Activated naive CD4-positive, alpha-beta T cell treated with anti-CD3 and anti-CD28 coated beads, Interleukin-2, amount 50 U/mL, for 16 hours (primary cell): ENCODE measurements around the gene PRKCE.

Experiments
- DNase-seq: peaks from one replicate; pipeline ENCODE4 v3.0.0-alpha.2; 2020

Gene PRKCE

GRCh38 chr2:45634223-45634622 is 17.3 kb upstream of the PRKCE start:
- DNase-seq, result no peak

GRCh38 chr2:45636008-45636407 is 15.5 kb upstream of the PRKCE start:
- no peak for DNase-seq

- no peak for DNase-seq
Observed at GRCh38 chr2:45637440-45637839, 14.0 kb upstream of the PRKCE start.

DNA sequence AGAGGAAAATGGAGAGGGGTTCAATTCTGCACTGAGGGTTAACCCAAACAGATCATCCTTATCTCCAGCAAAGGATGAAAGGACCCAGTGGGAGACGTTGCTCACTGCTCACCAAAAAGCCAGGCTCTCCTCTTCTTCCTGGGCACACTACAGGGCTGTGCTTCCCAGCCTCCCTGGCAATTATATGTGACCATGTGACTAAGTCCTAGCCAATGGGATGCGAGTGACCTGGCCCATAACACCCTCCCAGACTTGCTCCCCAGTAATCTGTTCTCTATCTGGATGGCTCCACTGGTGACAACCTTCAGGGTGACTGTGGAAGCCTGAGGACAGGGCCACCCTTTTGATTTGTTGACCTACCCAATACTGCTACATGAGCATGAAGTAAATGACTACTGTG is 10.9 kb upstream of the PRKCE start:
- DNase-seq, result no peak

DNA sequence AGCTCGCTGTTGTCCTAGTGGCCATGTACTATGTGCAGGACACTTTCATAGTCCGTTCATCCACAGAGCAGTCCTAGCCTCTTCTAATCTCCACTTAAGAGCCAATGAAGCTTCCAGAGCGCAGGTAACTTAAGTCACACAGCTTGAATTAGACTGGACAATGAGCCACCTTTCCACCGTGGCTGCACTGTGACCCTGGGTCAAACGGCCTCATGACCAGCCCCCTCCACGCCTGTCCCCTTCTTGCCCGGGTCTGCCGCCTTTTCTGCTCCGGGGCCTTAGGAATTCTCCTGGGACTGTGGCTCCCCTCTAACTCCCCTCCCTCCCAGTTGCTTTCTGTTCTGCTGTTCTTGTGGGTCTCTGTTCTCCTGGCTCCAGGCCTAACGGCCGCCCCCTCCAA is 8.4 kb upstream of the PRKCE start:
- no peak for DNase-seq

DNA sequence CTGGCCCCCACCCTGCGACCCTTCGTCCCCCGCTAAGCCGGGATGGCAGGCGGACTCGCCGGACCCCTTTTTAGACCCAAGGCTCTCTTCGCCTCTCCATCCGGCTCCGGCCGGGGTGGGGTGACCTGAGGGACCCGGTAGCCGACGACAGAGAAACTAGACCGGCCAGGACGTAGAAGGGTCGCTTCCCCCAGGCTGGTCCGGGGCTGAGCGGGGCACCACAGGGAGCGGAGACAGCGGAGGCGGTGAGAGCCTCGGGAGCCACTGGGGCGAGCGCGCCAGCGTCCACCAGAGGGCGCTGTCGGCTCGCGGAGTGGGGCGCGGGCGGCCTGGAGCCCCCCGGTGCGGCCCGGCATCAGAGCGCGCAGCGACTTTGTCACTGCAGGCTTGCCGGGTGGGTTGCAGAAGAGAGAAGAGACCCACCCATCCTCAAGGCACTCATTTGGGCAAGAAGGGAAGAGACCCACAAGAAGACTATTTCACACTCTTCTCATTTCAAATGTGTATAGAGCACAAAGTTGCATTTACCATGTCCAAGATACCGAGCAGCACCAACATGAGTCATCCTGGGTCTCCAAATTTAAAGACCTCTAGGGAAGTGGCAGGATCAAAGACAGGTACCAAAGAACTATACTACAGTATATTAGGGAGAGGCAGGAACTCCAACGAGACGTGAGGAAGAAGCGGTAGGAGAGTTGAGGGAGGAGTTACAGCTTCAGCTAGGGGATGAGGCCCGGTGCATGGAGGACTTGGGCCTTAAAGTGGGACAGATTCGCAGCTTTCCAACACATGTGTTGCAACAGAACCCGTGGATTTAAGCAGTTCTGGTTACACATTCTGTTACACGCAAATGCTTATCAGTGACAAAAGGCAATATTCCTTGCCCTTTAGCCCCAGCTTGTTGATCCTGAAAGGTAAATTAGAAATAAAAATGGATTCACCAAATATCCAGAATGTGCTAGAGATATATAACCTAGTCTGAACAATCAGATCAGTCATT is 7.6 kb upstream of the PRKCE start:
- DNase-seq, result peak; percentile 75

DNA sequence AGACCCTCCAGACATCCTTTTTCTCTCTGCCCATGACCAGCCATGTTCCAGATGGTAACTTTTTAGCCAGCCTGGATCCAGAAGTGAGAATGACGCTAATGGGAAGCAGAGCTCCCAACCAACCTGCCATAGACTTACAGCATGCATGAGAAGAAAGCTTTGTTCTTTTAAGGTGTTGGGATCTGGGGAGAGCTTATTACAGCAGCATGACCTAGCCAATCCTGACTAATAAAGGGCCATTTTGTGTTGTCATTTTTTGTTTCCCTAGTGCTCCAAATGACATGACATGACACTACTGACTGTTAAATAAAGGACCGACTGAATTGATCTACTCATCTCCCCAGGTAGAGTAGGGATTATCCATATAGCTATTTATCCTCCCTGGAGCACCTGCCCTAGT is 5.2 kb upstream of the PRKCE start:
- no peak for DNase-seq

- DNase-seq, result no peak
Observed at GRCh38 chr2:45647356-45647755, 4.1 kb upstream of the PRKCE start.

GRCh38 chr2:45647986-45648520 is 3.4 kb upstream of the PRKCE start:
- no peak for DNase-seq

GRCh38 chr2:45648636-45649035 is 2.8 kb upstream of the PRKCE start:
- DNase-seq, result no peak

DNA sequence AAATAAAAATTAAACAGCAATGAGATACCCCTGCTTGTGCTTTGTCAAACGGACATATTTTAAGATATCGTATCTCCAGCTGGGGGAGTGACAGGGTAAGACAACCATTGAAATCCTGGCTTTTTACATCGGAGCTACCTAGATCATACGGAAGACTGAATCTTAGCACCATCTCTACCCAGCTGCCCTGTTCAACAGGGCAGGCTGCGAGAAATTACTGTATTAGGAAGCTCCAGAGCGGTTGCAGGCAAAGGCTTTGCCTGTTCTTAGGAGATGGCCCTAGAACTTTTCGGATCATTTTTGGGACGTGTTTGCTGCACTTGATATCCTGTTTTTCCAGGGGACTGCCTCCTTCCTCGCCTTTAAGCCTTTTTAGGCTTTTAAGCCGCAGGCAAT is 2.0 kb upstream of the PRKCE start:
- DNase-seq, result no peak

- DNase-seq, result peak; percentile 63
Observed at GRCh38 chr2:45649858-45650811, 1.3 kb upstream of the PRKCE start.

- DNase-seq, result peak; percentile 90
Observed at GRCh38 chr2:45650851-45651414, 542 bp upstream of the PRKCE start.

DNA sequence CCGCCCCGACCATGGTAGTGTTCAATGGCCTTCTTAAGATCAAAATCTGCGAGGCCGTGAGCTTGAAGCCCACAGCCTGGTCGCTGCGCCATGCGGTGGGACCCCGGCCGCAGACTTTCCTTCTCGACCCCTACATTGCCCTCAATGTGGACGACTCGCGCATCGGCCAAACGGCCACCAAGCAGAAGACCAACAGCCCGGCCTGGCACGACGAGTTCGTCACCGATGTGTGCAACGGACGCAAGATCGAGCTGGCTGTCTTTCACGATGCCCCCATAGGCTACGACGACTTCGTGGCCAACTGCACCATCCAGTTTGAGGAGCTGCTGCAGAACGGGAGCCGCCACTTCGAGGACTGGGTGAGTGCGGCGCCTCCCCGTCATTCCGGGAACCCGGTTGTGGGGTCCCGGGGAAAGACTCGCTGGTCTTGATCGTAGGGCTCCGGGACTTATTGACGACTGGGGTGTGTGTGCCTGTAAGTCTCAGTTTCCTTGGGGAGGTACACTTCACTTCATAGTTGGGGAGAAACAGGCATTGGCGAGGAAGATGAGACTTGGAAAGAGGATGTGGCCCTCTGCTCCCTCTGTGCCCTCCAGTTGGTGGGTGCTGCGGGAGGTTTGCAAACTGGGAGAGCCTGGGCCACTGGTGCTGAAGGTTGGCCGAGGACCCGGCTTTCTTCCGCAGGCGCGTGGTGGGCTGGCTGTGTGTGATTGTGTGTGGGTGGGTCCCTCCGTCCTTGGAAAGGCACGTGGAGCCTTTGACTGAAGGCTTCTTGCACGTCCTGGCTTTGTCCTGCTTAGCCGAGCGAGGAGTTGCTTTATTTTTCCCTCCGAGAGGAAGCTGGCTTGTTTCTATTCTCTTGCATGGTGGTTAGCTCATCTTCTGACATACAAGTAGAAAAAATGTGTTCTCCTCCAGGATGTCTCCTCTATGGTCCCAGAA is 886 bp downstream of the PRKCE start:
- DNase-seq, result peak; percentile 32

DNA sequence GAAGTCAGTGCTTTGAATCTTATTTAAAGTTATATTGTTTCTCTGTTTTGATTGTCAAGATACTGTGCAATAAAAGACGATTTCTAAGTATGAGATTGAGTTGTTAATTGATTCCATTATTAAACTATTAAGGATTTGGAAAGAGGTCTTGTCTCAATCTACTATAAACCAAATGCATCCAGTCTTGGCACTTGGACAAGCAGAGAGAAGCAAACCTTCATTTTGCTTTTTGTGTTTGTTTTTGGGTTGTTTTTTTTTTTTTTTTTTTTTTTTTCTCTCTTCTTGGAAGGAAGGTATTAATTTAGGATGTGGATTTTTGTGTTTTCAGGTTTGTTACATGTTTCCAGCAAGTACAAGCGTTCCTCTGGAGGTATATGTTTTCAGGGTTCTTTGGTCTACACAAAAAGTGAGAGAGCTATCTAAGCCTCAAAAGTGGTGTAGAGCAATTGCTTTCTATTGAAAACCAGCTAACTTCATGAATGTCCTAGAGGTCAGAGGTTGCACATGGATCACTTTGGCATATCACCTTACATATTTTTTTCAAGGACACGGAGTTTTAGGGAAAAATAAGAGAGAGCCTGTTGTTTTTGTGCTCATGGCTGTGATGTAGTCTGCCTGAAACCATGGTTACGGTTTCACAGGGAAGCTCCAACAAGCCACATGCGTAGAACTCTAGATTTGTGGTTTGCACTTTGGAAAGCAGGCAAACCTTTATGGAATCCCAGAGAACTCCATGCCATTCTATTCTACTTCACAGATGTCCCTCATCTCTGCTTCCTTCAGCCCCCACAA is 1.8 kb downstream of the PRKCE start:
- no peak for DNase-seq

GRCh38 chr2:45654250-45654649 is 2.8 kb downstream of the PRKCE start:
- DNase-seq, result no peak

GRCh38 chr2:45661828-45662227 is 10.4 kb downstream of the PRKCE start:
- no peak for DNase-seq

DNA sequence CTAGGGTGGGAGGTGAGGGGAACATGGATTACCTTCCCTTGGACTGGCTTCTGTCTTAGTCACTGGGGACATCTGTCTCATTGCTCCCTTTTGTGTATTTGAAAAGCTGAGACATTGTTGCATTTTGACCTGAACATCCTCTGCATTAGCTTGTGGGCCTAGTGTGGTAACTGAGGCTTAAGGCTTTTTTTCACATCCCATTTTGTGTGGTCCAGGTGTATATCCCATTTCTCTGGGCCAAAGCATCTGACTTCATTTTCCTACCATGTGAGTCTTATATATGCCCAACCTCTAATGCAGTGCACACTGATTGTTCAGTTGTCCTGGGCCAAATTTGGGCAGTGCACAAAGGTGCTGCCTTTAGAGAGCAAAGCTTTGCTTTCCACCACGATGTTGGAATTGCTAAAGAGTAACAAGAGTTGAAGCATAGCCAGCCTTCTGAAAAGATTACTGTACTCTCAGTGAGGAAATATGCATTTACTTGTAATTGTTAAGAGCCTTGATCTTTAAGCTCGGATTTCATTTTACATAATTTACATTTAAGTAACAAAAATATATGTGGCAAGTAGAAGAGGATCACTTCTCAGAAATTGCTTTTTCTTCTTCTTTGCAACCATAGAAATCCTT is 13.3 kb downstream of the PRKCE start:
- no peak for DNase-seq

GRCh38 chr2:45668509-45668908 is 17.0 kb downstream of the PRKCE start:
- DNase-seq, result no peak

DNA sequence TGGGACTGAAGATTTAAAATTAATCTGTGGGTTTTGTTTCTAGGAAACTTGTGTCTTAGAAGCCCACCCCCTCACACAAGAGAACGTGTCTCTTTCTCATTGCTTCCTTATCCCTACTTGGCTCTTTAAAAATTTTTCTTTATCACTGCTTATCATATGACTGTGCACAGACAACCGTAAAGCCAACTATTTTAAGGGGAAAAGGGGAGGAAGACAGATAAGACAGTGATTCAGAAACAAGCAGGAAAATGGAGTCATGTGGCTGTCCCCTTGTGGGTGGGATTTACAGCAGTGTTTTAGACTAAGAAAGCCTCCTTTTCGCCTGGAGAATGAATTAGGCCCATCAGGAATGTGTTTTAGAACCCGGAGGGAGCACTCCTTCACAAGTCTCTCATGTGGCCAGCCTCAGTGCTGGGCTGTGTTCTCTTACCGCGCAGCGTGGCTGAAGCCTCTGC is 17.6 kb downstream of the PRKCE start:
- no peak for DNase-seq
